ENCODE measurements around the gene DOP1A.
"Not testable (repeated sequence)": the region's sequence is repeated elsewhere in the genome, so short reads cannot be mapped to it uniquely, and the experiment has no call there.

The DOP1A gene

GRCh38 chr6:83182114-83182513, 114.6 kb downstream of the DOP1A start:
- POLR2A ChIA-PET, result interaction anchor here (0.6 kb wide), 1 partner anchor 16 kb away, joined by 3 read pairs; no protein-coding TSS in a partner anchor
- CTCF ChIA-PET, result interaction anchor here (1.3 to 4.5 kb wide), 2 partner anchors 9 to 116 kb away, joined by 4 to 20 read pairs; partner anchors contain the start of gene UBE3D
- no peak for DNase-seq (ENCODE audit: low read depth, low spot score)
- H3K4me3 ChIP-seq (ENCODE audit: low read depth, low read length), result no peak overlapping the region
- TF ChIP-seq CTCF (IDR thresholded peaks at IDR 0.05; ENCODE audit: insufficient read depth, low read length, missing control alignments), result no peak

DNA sequence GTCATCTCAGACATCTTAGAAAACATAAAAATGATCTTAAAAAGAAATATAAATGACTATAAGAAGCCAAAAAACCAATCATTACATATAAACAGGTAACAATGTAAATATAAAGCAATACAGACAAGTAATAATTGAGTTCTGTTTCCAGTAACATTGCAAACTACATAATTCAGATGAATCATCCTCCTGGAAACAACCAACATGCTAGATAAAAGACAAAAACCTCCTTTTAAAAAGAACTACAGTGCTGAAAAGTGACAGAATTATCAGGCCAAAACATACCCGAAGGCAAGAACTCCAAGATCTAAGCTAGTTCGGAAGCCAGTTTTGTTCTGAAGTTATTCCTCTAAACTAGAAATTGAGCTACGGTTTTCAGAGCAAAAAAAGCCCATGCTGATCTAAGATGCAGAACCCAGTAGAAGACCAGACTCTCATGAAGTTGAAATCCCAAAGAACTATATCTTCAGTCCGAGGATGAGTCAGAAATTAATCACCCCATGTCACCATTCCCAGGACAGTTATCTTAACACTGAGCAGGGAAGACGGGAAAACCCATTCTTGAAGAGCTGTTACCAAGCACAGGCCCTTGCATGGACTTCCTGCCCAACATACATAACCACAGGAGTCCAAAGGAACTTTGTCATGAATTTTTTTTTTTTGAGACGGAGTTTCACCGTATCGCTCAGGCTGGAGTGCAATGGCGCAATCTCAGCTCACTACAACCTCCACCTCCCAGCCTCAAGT, 115.8 kb downstream of the DOP1A start:
- ChIA-PET CTCF (interaction anchor here (0.6 to 9.0 kb wide), 5 partner anchors 32 to 327 kb away, joined by 3 to 111 read pairs (median 3); partner anchors contain the start of genes DOP1A and UBE3D), POLR2A (interaction anchor here (0.6 to 1.4 kb wide), 5 partner anchors 10 to 290 kb away, joined by 3 to 4 read pairs (median 3); partner anchors contain the start of genes PGM3, RWDD2A and UBE3D)
- no peak for TF ChIP-seq CTCF (IDR thresholded peaks at IDR 0.05; ENCODE audit: insufficient read depth, low read length, missing control alignments)
- peak; percentile 90 for DNase-seq (ENCODE audit: low read depth, low spot score)
- no peak overlapping the region for H3K4me3 ChIP-seq (ENCODE audit: low read depth, low read length)

DNA sequence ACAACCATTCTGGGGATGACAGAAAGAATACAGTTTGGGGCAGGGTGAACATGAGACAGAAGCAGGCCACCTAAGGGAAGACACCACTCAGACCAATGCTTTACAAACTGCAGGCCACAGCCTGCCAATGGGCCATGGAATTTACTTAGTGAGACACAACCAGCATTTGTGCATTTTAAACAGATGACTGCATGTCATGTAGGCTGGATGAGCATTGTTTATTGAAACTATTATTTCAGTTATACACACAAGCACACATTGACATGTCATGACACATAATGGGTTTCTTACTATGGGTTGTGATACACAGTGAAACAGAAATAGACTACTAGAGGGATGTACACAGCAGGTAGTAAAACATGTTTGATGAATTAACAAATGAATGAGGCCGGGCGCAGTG, 117.6 kb downstream of the DOP1A start:
- CTCF ChIA-PET, result interaction anchor here (1.1 to 9.0 kb wide), 3 partner anchors 30 to 230 kb away, joined by 3 to 111 read pairs (median 9); partner anchors contain the start of genes DOP1A and UBE3D
- H3K4me3 ChIP-seq (ENCODE audit: low read depth, low read length), result no peak overlapping the region
- POLR2A ChIA-PET, result no interaction called here
- DNase-seq (ENCODE audit: low read depth, low spot score), result no peak
- TF ChIP-seq CTCF (IDR thresholded peaks at IDR 0.05; ENCODE audit: insufficient read depth, low read length, missing control alignments), result no peak

GRCh38 chr6:83188501-83188900, 121.0 kb downstream of the DOP1A start:
- H3K4me3 ChIP-seq (ENCODE audit: low read depth, low read length), result no peak overlapping the region
- DNase-seq (ENCODE audit: low read depth, low spot score), result no peak
- ChIA-PET POLR2A (no interaction called here), CTCF (interaction anchor here (1.2 to 9.0 kb wide), 3 partner anchors 29 to 230 kb away, joined by 3 to 111 read pairs (median 4); partner anchors contain the start of genes DOP1A and UBE3D)
- TF ChIP-seq CTCF (IDR thresholded peaks at IDR 0.05; ENCODE audit: insufficient read depth, low read length, missing control alignments), result no peak

DNA sequence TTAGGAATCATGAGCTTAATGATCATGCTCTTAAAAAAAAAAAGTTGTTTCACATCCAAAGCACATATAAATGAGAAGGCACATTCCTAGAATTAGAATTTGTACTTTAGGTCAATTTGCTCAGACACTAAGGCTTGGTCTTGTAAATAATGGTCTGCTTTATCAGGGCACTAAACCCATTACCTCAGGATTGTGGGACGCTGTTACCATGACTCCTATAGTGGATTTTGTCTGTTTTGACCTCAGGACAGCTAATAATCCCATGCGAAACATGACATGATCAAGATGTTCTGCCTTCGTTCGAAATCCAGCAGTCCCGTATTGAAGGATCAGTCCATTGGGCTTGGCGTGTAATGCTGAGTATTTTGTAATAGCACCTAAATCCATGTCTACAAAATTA, 123.2 kb downstream of the DOP1A start:
- ChIA-PET POLR2A (interaction anchor here (0.6 kb wide), 1 partner anchor 39 kb away, joined by 3 read pairs; no protein-coding TSS in a partner anchor), CTCF (interaction anchor here (1.0 to 9.0 kb wide), 6 partner anchors 23 to 345 kb away, joined by 3 to 111 read pairs (median 5); partner anchors contain the start of genes DOP1A, PRSS35 and UBE3D)
- H3K4me3 ChIP-seq (ENCODE audit: low read depth, low read length), result no peak overlapping the region
- no peak for DNase-seq (ENCODE audit: low read depth, low spot score)
- TF ChIP-seq CTCF (IDR thresholded peaks at IDR 0.05; ENCODE audit: insufficient read depth, low read length, missing control alignments), result no peak

- CTCF ChIA-PET, result interaction anchor here (1.8 to 3.2 kb wide), 2 partner anchors 23 to 126 kb away, joined by 7 to 15 read pairs; partner anchors contain the start of gene UBE3D
- DNase-seq (ENCODE audit: low read depth, low spot score); POLR2A ChIA-PET: not testable (repeated sequence)
- peak overlapping the region; percentile 91 for H3K4me3 ChIP-seq (ENCODE audit: low read depth, low read length)
Measured at GRCh38 chr6:83191974-83192373, 124.5 kb downstream of the DOP1A start.

All from AG04449 (cell line).